ENCODE results near the gene PAPPA2. TPM values are rescaled to one million over a fixed set of nuclear protein-coding genes. Genes with fewer than 3 reads are reported as not detected.
A peak's percentile ranks its signal among the peaks of the same experiment; 100 is the strongest.

Gene PAPPA2
- total RNA-seq, 2 donors from 2014 or later = 1.3 TPM; not detected in 1

GRCh38 chr1:176778056-176778455, 315.1 kb downstream of the PAPPA2 start:
- 75% methylated on average over 1 of the region's 1 CpG; no CpG with 5 or more reads in 1 of the 2 experiments for WGBS, 2 experiments (ENCODE audit: insufficient coverage in 1 of 2, insufficient read length in 1 of 2)
- Histone ChIP-seq H3K36me3 (ENCODE audit: control insufficient read depth, insufficient read depth, low read length) (no peaks in the 10 kb centered on the region), H3K27ac (ENCODE audit: low read depth, low read length) (no peak overlapping the region), H3K9me3 (ENCODE audit: control insufficient read depth, low read length) (no peaks in the 10 kb centered on the region), H3K9ac (ENCODE audit: extremely low read depth, low read length, poor library complexity, severe bottlenecking) (no peak overlapping the region), H3K4me1 (ENCODE audit: control insufficient read depth, insufficient read depth, low read length) (peaks cover 7% of the 10 kb centered on the region), H3K4me3 (ENCODE audit: low read length) (no peak overlapping the region), H3K27me3 (ENCODE audit: control insufficient read depth, insufficient read depth, low read length, poor library complexity, severe bottlenecking) (no peaks in the 10 kb centered on the region)
- H3K27me3 Mint-ChIP-seq (ENCODE audit: insufficient read depth) = peaks cover 2% of the 10 kb centered on the region
- no peaks in the 10 kb centered on the region for H3K9me3 Mint-ChIP-seq
- no peak overlapping the region for H3K4me3 Mint-ChIP-seq
- no peak for DNase-seq
- H3K36me3 Mint-ChIP-seq (ENCODE audit: low read depth) = no peaks in the 10 kb centered on the region
- H3K4me1 Mint-ChIP-seq = peaks cover 5% of the 10 kb centered on the region
- TF ChIP-seq CTCF (conservative IDR thresholded peaks at IDR 0.05) = no peak
- H3K27ac Mint-ChIP-seq = no peak overlapping the region

DNA sequence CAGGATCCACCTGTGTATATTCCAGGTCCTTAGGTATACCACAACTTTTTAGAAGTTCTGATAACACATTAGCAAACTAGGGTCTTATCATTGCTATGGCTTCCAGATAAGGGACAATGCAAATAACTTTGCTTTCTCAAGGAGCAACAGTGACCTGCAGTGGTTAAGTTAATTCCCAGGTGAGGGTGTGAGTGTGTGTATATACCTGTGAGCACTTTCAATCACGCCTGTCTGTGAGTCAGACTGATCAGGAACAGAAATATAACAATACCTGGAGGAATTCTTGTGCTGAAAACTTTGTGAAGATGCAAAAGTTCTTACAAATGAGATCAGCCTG, 317.0 kb downstream of the PAPPA2 start:
- Histone ChIP-seq H3K27ac (ENCODE audit: low read depth, low read length) (no peak overlapping the region), H3K4me1 (ENCODE audit: control insufficient read depth, insufficient read depth, low read length) (peaks cover 7% of the 10 kb centered on the region), H3K9ac (ENCODE audit: extremely low read depth, low read length, poor library complexity, severe bottlenecking) (no peak overlapping the region), H3K36me3 (ENCODE audit: control insufficient read depth, insufficient read depth, low read length) (no peaks in the 10 kb centered on the region), H3K4me3 (ENCODE audit: low read length) (no peak overlapping the region), H3K9me3 (ENCODE audit: control insufficient read depth, low read length) (no peaks in the 10 kb centered on the region), H3K27me3 (ENCODE audit: control insufficient read depth, insufficient read depth, low read length, poor library complexity, severe bottlenecking) (no peaks in the 10 kb centered on the region)
- H3K27ac Mint-ChIP-seq = no peak overlapping the region
- H3K27me3 Mint-ChIP-seq (ENCODE audit: insufficient read depth) = peaks cover 2% of the 10 kb centered on the region
- WGBS, 2 experiments (ENCODE audit: insufficient coverage in 1 of 2, insufficient read length in 1 of 2) = 86 to 89% methylated on average over 1 of the region's 1 CpG
- TF ChIP-seq CTCF (conservative IDR thresholded peaks at IDR 0.05) = peak; percentile 13
- peaks cover 5% of the 10 kb centered on the region for H3K4me1 Mint-ChIP-seq
- DNase-seq = no peak
- no peaks in the 10 kb centered on the region for H3K36me3 Mint-ChIP-seq (ENCODE audit: low read depth)
- no peak overlapping the region for H3K4me3 Mint-ChIP-seq
- no peaks in the 10 kb centered on the region for H3K9me3 Mint-ChIP-seq

- TF ChIP-seq CTCF (conservative IDR thresholded peaks at IDR 0.05) = no peak
These were observed 320.3 kb downstream of the PAPPA2 start for GRCh38 chr1:176783309-176783708.

More at GRCh38 chr1:176783309-176783708, 320.3 kb downstream of the PAPPA2 start:
- Histone ChIP-seq H3K9me3 (ENCODE audit: control insufficient read depth, low read length) (no peaks in the 10 kb centered on the region), H3K4me3 (ENCODE audit: low read length) (no peak overlapping the region), H3K36me3 (ENCODE audit: control insufficient read depth, insufficient read depth, low read length) (no peaks in the 10 kb centered on the region), H3K27me3 (ENCODE audit: control insufficient read depth, insufficient read depth, low read length, poor library complexity, severe bottlenecking) (no peaks in the 10 kb centered on the region), H3K4me1 (ENCODE audit: control insufficient read depth, insufficient read depth, low read length) (peaks cover 7% of the 10 kb centered on the region), H3K9ac (ENCODE audit: extremely low read depth, low read length, poor library complexity, severe bottlenecking) (no peak overlapping the region), H3K27ac (ENCODE audit: low read depth, low read length) (no peak overlapping the region)
- no peak overlapping the region for H3K4me3 Mint-ChIP-seq
- no peaks in the 10 kb centered on the region for H3K36me3 Mint-ChIP-seq (ENCODE audit: low read depth)
- no peaks in the 10 kb centered on the region for H3K27me3 Mint-ChIP-seq (ENCODE audit: insufficient read depth)
- H3K27ac Mint-ChIP-seq = no peak overlapping the region
- DNase-seq = no peak
- WGBS, 2 experiments (ENCODE audit: insufficient coverage in 1 of 2, insufficient read length in 1 of 2) = 80 to 83% methylated on average over 2 to 5 of the region's 5 CpGs
- H3K9me3 Mint-ChIP-seq = no peaks in the 10 kb centered on the region
- peaks cover 13% of the 10 kb centered on the region for H3K4me1 Mint-ChIP-seq

All from endodermal cell (in vitro differentiated cells).